Ectodermal cell (in vitro differentiated cells): ENCODE results near the gene FZD7.
A peak's percentile ranks its signal among the peaks of the same experiment; 100 is the strongest.

Source experiments
- H3K27ac ChIP-seq: 2 replicates; pipeline ENCODE4 v1.7.0; 2013; ENCODE audit warnings: mild to moderate bottlenecking, low read depth, low read length; ENCODE audit not compliant: insufficient read depth, poor library complexity, severe bottlenecking
- H3K27me3 ChIP-seq: 2 replicates; pipeline ENCODE4 v1.7.0; 2013; ENCODE audit warnings: mild to moderate bottlenecking, low read length; ENCODE audit not compliant: insufficient read depth, control insufficient read depth, poor library complexity, severe bottlenecking
- H3K36me3 ChIP-seq: one replicate; pipeline ENCODE4 v1.7.0; 2013; ENCODE audit warnings: low read length; ENCODE audit not compliant: control insufficient read depth, insufficient read depth
- H3K4me1 ChIP-seq: one replicate; pipeline ENCODE4 v1.7.0; 2013; ENCODE audit warnings: low read length; ENCODE audit not compliant: control insufficient read depth, insufficient read depth
- H3K4me3 ChIP-seq: 2 replicates; pipeline ENCODE4 v1.7.0; 2013; ENCODE audit warnings: low read depth, low read length, control low read depth; ENCODE audit not compliant: insufficient read depth
- H3K9me3 ChIP-seq: 2 replicates; pipeline ENCODE4 v1.7.0; 2013; ENCODE audit warnings: mild to moderate bottlenecking, low read length, moderate library complexity; ENCODE audit not compliant: control insufficient read depth
- WGBS, 2 experiments: methylation state at CpG; one replicate each; pipeline ENCODE4 v1.1.7; 2013; ENCODE audit warnings: missing lambda C conversion rate in 2 of 2; 5-methylcytosine and 5-hydroxymethylcytosine counted together

FZD7 gene

DNA sequence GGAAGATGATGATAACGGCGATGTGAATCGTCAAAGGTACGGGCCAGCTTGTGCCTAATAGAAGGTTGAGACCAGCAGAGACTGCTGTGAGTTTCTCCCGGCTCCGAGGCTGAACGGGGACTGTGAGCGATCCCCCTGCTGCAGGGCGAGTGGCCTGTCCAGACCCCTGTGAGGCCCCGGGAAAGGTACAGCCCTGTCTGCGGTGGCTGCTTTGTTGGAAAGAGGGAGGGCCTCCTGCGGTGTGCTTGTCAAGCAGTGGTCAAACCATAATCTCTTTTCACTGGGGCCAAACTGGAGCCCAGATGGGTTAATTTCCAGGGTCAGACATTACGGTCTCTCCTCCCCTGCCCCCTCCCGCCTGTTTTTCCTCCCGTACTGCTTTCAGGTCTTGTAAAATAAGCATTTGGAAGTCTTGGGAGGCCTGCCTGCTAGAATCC lies 3.0 kb downstream of the FZD7 start:
- 1% methylated on average over 15 of the region's 15 CpGs for WGBS, 2 experiments

DNA sequence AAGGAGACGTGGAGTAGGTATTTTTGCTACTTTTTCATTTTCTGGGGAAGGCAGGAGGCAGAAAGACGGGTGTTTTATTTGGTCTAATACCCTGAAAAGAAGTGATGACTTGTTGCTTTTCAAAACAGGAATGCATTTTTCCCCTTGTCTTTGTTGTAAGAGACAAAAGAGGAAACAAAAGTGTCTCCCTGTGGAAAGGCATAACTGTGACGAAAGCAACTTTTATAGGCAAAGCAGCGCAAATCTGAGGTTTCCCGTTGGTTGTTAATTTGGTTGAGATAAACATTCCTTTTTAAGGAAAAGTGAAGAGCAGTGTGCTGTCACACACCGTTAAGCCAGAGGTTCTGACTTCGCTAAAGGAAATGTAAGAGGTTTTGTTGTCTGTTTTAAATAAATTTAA lies 3.4 kb downstream of the FZD7 start:
- H3K4me1 ChIP-seq = peaks cover 12% of the 10 kb centered on the region
- H3K9me3 ChIP-seq = no peaks in the 10 kb centered on the region
- peak overlapping the region; percentile 92 for H3K4me3 ChIP-seq
- WGBS, 2 experiments = 4 to 6% methylated on average over 7 of the region's 7 CpGs
- H3K36me3 ChIP-seq = peaks cover 20% of the 10 kb centered on the region
- H3K27me3 ChIP-seq = no peaks in the 10 kb centered on the region
- H3K27ac ChIP-seq = peak overlapping the region; percentile 80

More for the DNA sequence above, 3.0 kb downstream of the FZD7 start:
- Histone ChIP-seq H3K27ac (peak overlapping the region; percentile 80), H3K9me3 (no peaks in the 10 kb centered on the region), H3K27me3 (no peaks in the 10 kb centered on the region), H3K4me3 (peak overlapping the region; percentile 92), H3K36me3 (peaks cover 20% of the 10 kb centered on the region), H3K4me1 (peaks cover 13% of the 10 kb centered on the region)

GRCh38 chr2:202038471-202039277 lies 5.0 kb downstream of the FZD7 start:
- WGBS, 2 experiments = 11 to 20% methylated on average over 4 of the region's 4 CpGs
- H3K4me3 ChIP-seq = peak overlapping the region; percentile 41
- peaks cover 12% of the 10 kb centered on the region for H3K4me1 ChIP-seq
- peak overlapping the region; percentile 66 for H3K27ac ChIP-seq
- H3K27me3 ChIP-seq = no peaks in the 10 kb centered on the region
- H3K36me3 ChIP-seq = peaks cover 20% of the 10 kb centered on the region
- H3K9me3 ChIP-seq = no peaks in the 10 kb centered on the region

DNA sequence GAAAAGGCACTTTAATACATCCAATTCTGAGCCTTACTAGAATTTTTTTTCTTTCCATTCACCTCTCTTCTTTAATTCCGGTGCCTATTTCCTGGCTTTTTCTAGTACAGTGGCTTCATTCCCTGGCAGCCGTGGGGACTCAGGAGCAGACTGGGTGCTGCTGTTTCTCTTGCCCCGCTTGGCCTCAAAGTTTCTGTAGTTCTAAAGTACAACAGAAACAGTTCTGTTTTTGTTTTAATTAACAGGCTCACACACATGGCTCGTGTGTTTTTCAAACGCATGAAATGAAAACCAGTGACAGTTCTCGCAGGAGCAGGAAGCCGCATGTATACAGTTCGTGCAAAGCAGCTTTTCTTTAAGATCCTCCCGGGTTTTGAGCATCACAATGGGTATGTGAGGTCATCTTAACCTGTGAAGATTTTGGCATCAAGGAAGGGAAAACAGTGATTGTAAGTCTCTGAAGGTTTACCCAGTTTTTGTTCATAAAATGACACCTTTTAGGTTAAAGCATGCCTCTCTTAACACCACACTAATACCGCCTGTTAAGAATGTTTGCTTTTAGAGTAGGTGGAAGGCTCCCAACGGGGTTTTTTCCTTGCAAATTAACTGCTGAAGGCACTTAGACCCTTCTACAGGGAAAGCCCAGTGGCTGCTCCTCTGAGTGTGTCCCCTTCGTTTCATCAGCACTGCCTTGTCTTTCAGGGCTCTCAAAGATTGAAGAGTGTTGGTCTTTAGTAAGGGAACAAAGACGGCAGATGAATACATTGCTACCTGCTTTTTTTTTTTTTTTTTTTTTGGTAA lies 5.8 kb downstream of the FZD7 start:
- Histone ChIP-seq H3K4me1 (peaks cover 12% of the 10 kb centered on the region), H3K9me3 (no peaks in the 10 kb centered on the region), H3K27me3 (no peaks in the 10 kb centered on the region), H3K36me3 (peaks cover 20% of the 10 kb centered on the region), H3K4me3 (peak overlapping the region; percentile 41), H3K27ac (peak overlapping the region; percentile 66)
- WGBS, 2 experiments = 9 to 12% methylated on average over 11 to 12 of the region's 13 CpGs

GRCh38 chr2:202040079-202040844 lies 6.6 kb downstream of the FZD7 start:
- Histone ChIP-seq H3K9me3 (no peaks in the 10 kb centered on the region), H3K4me3 (no peak overlapping the region), H3K27ac (no peak overlapping the region), H3K27me3 (no peaks in the 10 kb centered on the region), H3K36me3 (peaks cover 16% of the 10 kb centered on the region), H3K4me1 (peaks cover 12% of the 10 kb centered on the region)
- WGBS, 2 experiments = 89 to 96% methylated on average over 3 to 4 of the region's 4 CpGs

DNA sequence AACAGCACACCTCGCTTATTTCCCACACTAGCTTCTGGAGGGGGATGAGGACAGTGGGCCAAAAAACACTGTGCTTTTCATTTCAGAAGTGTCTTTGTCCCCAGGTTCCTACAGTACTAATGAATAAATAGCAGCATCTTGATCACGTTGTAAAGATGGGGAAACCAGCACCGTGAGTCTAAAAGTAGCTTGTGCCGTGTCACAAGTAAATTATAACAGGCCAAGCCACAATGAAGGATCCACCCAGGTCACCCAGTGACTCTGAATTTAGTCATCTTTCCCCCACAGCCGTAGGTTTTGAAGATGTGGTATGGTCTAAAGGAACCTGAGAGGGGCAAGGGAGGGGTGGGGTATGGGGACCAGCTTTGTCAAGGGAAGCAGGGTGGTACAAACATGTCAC lies 8.8 kb downstream of the FZD7 start:
- H3K9me3 ChIP-seq = no peaks in the 10 kb centered on the region
- WGBS, 2 experiments = 93 to 94% methylated on average over 5 of the region's 5 CpGs
- H3K27me3 ChIP-seq = no peaks in the 10 kb centered on the region
- H3K36me3 ChIP-seq = no peaks in the 10 kb centered on the region
- peaks cover 12% of the 10 kb centered on the region for H3K4me1 ChIP-seq
- H3K27ac ChIP-seq = no peak overlapping the region
- H3K4me3 ChIP-seq = no peak overlapping the region

- H3K4me1 ChIP-seq = peaks cover 12% of the 10 kb centered on the region
- no peak overlapping the region for H3K27ac ChIP-seq
- WGBS, 2 experiments = 84 to 88% methylated on average over 5 to 6 of the region's 6 CpGs
- H3K27me3 ChIP-seq = no peaks in the 10 kb centered on the region
- no peaks in the 10 kb centered on the region for H3K36me3 ChIP-seq
- no peaks in the 10 kb centered on the region for H3K9me3 ChIP-seq
- no peak overlapping the region for H3K4me3 ChIP-seq
These were observed 9.8 kb downstream of the FZD7 start for GRCh38 chr2:202043475-202043874.

DNA sequence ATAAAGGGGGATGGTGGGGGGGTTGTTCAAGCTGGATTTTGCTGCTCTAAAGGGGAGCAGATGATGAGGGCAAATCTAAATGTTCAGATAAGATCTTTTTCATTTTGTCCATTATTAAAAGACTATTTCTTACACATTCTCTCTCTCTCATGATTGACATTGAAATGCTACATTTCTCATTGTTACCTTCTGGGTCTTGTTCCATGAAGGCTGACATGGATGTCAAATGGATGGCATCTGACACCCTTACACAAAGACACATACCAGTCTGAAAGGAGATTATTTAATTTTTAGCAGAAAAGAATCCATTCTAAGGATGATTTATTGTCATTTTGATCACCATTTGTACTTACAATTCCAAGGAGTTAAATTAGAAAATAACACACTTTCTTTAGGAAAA lies 11.1 kb downstream of the FZD7 start:
- Histone ChIP-seq H3K4me1 (peaks cover 10% of the 10 kb centered on the region), H3K27me3 (no peaks in the 10 kb centered on the region), H3K27ac (no peak overlapping the region), H3K9me3 (no peaks in the 10 kb centered on the region), H3K4me3 (no peak overlapping the region), H3K36me3 (no peaks in the 10 kb centered on the region)

GRCh38 chr2:202046572-202046971 lies 12.9 kb downstream of the FZD7 start:
- Histone ChIP-seq H3K27ac (no peak overlapping the region), H3K4me3 (no peak overlapping the region), H3K27me3 (no peaks in the 10 kb centered on the region)

More at GRCh38 chr2:202046572-202046971, 12.9 kb downstream of the FZD7 start:
- Histone ChIP-seq H3K36me3 (no peaks in the 10 kb centered on the region), H3K9me3 (no peaks in the 10 kb centered on the region), H3K4me1 (peaks cover 6% of the 10 kb centered on the region)
- 79 to 82% methylated on average over 7 of the region's 7 CpGs for WGBS, 2 experiments
